Right atrium auricular region (tissue), 2 donors: Measurements from ENCODE around the gene KRR1. TPM values are rescaled to one million over a fixed set of nuclear protein-coding genes. Genes with fewer than 3 reads are reported as not detected.
"Not testable (repeated sequence)": the region's sequence is repeated elsewhere in the genome, so short reads cannot be mapped to it uniquely, and the experiment has no call there.

Source experiments
- DNase-seq: peaks from one replicate; pipeline ENCODE4 v3.0.0-alpha.2; 2019; ENCODE audit warnings: low spot score
- H3K27ac ChIP-seq, 2 donors: fragments of 200-600 bp; sonication (generic); 1 replicate in 1 of 2; 2 replicates in 1 of 2; pipeline ENCODE4 v1.5.1; 2016 to 2019
- H3K27me3 ChIP-seq, 2 donors: fragments of 200-600 bp; sonication (generic); one replicate each; pipeline versions ENCODE4 v1.5.1 to v1.6.0; 2017 to 2019
- H3K36me3 ChIP-seq: fragments of 200-600 bp; sonication (generic); one replicate; pipeline ENCODE4 v1.5.1; 2016
- H3K4me1 ChIP-seq, 2 donors: fragments of 200-600 bp; sonication (generic); one replicate each; pipeline versions ENCODE4 v1.5.1 to v1.6.0; 2017 to 2019
- H3K4me3 ChIP-seq, 2 donors: fragments of 200-600 bp; sonication (generic); 1 replicate in 1 of 2; 2 replicates in 1 of 2; pipeline ENCODE4 v1.5.1; 2017 to 2019; ENCODE audit warnings: mild to moderate bottlenecking in 1 of 2, moderate library complexity in 1 of 2
- H3K9me3 ChIP-seq, 2 donors: fragments of 200-600 bp; sonication (generic); one replicate each; pipeline ENCODE4 v1.5.1; 2019
- CTCF ChIP-seq, 2 donors: fragments of 200-600 bp; sonication (generic); IDR thresholded peaks; one replicate each; pipeline ENCODE4 v1.5.1; 2019; ENCODE audit warnings: antibody characterized with exemption in 2 of 2
- total RNA-seq, 2 donors: library from RNA; depleted of rRNA; stranded (reverse); fragments of >200 nt; gene quantifications; one replicate each; pipeline ENCODE4 v1.1.0, GENCODE V29; 2016

The KRR1 gene
- total RNA-seq, 2 donors from 2014 or later = 12.3 to 23.8 TPM

- H3K4me1 ChIP-seq = no peaks in the 10 kb centered on the region
- no peak overlapping the region for H3K27ac ChIP-seq
- no peak for TF ChIP-seq CTCF (IDR thresholded peaks at IDR 0.05)
- DNase-seq = no peak
- no peaks in the 10 kb centered on the region for H3K36me3 ChIP-seq
- no peak overlapping the region for H3K4me3 ChIP-seq
- no peaks in the 10 kb centered on the region for H3K27me3 ChIP-seq
- peaks cover 0 to 21% of the 10 kb centered on the region in 2 donors for H3K9me3 ChIP-seq
These were observed 55.6 kb downstream of the KRR1 start for GRCh38 chr12:75455839-75456238.

- H3K27me3 ChIP-seq = no peaks in the 10 kb centered on the region
- H3K4me3 ChIP-seq = no peak overlapping the region
- H3K9me3 ChIP-seq = peaks cover 0 to 9% of the 10 kb centered on the region in 2 donors
- no peaks in the 10 kb centered on the region for H3K4me1 ChIP-seq
- TF ChIP-seq CTCF (IDR thresholded peaks at IDR 0.05) = no peak
- no peak overlapping the region for H3K27ac ChIP-seq
- no peaks in the 10 kb centered on the region for H3K36me3 ChIP-seq
- DNase-seq = no peak
These were observed 58.6 kb downstream of the KRR1 start for GRCh38 chr12:75452675-75453330.

- Histone ChIP-seq H3K36me3 (no peaks in the 10 kb centered on the region), H3K9me3 (no peaks in the 10 kb centered on the region), H3K27ac (no peak overlapping the region), H3K4me1 (no peaks in the 10 kb centered on the region), H3K4me3 (no peak overlapping the region), H3K27me3 (no peaks in the 10 kb centered on the region)
- TF ChIP-seq CTCF (IDR thresholded peaks at IDR 0.05) = no peak
- no peak for DNase-seq
These were observed 63.6 kb downstream of the KRR1 start for GRCh38 chr12:75447691-75448393.

GRCh38 chr12:75446857-75447256, 64.6 kb downstream of the KRR1 start:
- no peaks in the 10 kb centered on the region for H3K36me3 ChIP-seq
- H3K4me3 ChIP-seq = no peak overlapping the region
- H3K27me3 ChIP-seq = no peaks in the 10 kb centered on the region
- H3K4me1 ChIP-seq = no peaks in the 10 kb centered on the region
- H3K27ac ChIP-seq = no peak overlapping the region
- TF ChIP-seq CTCF (IDR thresholded peaks at IDR 0.05) = no peak
- H3K9me3 ChIP-seq = no peaks in the 10 kb centered on the region
- DNase-seq = no peak

- not testable (repeated sequence) for DNase-seq, H3K27ac ChIP-seq, H3K27me3 ChIP-seq, H3K36me3 ChIP-seq, H3K9me3 ChIP-seq, H3K4me3 ChIP-seq, H3K4me1 ChIP-seq
These were observed 66.3 kb downstream of the KRR1 start for GRCh38 chr12:75445137-75445507.

GRCh38 chr12:75444429-75445136, 66.8 kb downstream of the KRR1 start:
- H3K27me3 ChIP-seq = no peaks in the 10 kb centered on the region

More at GRCh38 chr12:75444429-75445136, 66.8 kb downstream of the KRR1 start:
- Histone ChIP-seq H3K4me3 (no peak overlapping the region), H3K9me3 (no peaks in the 10 kb centered on the region), H3K4me1 (no peaks in the 10 kb centered on the region), H3K36me3 (no peaks in the 10 kb centered on the region), H3K27ac (no peak overlapping the region)
- TF ChIP-seq CTCF (IDR thresholded peaks at IDR 0.05) = no peak
- no peak for DNase-seq
